SK-N-SH (cell line): ENCODE measurements around the gene SINHCAF. TPM values are rescaled to one million over a fixed set of nuclear protein-coding genes. Genes with fewer than 3 reads are reported as not detected.

Source experiments
- CTCF ChIA-PET: fragments of 300-600, 350-600 bp; formaldehyde crosslinking; extraction: SDS; loops from one replicate; lab custom pipeline; 2021; lab: Yijun Ruan, JAX
- POLR2A ChIA-PET: fragments of 350-600 bp; sonication (Branson Sonifier 250); formaldehyde crosslinking; extraction: SDS; loops from one replicate; lab custom pipeline; 2020; ENCODE audit warnings: antibody characterized with exemption, inconsistent platforms; lab: Yijun Ruan, JAX
- DNase-seq: peaks from one replicate; pipeline ENCODE4 v3.0.0; 2012
- H2AFZ ChIP-seq: fragments of 200-600 bp; sonication (generic); 2 replicates; pipeline ENCODE4 v1.8.1; 2016; ENCODE audit warnings: antibody characterized with exemption, mild to moderate bottlenecking, low read depth
- H3F3A ChIP-seq: fragments of 200-600 bp; sonication (generic); replicated peaks from 2 replicates; pipeline ENCODE3; 2016; ENCODE audit warnings: antibody characterized with exemption, mild to moderate bottlenecking; ENCODE audit not compliant: insufficient read depth
- H3K27ac ChIP-seq, 2 experiments: fragments of 200-500 bp in 1 of 2; fragments of 200-600 bp in 1 of 2; sonication (Bioruptor generic) in 1 of 2; sonication (generic), shearing (Covaris generic) in 1 of 2; 2 replicates each; pipeline versions ENCODE4 v1.5.1 to v1.6.1; 2014 to 2016; ENCODE audit warnings: low read depth in 2 of 2, inconsistent platforms in 1 of 2, low read length in 1 of 2, mild to moderate bottlenecking in 1 of 2, mixed read lengths in 1 of 2
- H3K27me3 ChIP-seq: fragments of 200-600 bp; sonication (generic), shearing (Covaris generic); 2 replicates; pipeline ENCODE4 v1.6.1; 2016; ENCODE audit warnings: mixed run types; ENCODE audit not compliant: insufficient read depth
- H3K36me3 ChIP-seq, 2 experiments: fragments of 200-500 bp in 1 of 2; fragments of 200-600 bp in 1 of 2; sonication (Bioruptor generic) in 1 of 2; sonication (generic) in 1 of 2; replicated peaks in 1 of 2; 2 replicates each; pipeline versions ENCODE3 to v1.5.1; 2014 to 2016; ENCODE audit warnings: low read length in 1 of 2, mild to moderate bottlenecking in 1 of 2; ENCODE audit not compliant: insufficient read depth in 2 of 2, control insufficient read depth in 1 of 2
- H3K4me1 ChIP-seq, 2 experiments: fragments of 200-500 bp in 1 of 2; fragments of 200-600 bp in 1 of 2; sonication (Bioruptor generic) in 1 of 2; sonication (generic), shearing (Covaris generic) in 1 of 2; 2 replicates each; pipeline versions ENCODE4 v1.5.1 to v1.6.1; 2014 to 2016; ENCODE audit warnings: low read depth in 1 of 2, low read length in 1 of 2, mixed run types in 1 of 2; ENCODE audit not compliant: insufficient read depth in 2 of 2, control insufficient read depth in 1 of 2
- H3K4me2 ChIP-seq: fragments of 200-600 bp; sonication (generic), shearing (Covaris generic); 2 replicates; pipeline ENCODE4 v1.6.1; 2017; ENCODE audit warnings: mixed run types
- H3K4me3 ChIP-seq, 2 experiments: fragments of 200-500 bp in 1 of 2; fragments of 200-600 bp in 1 of 2; sonication (Bioruptor generic) in 1 of 2; sonication (generic), shearing (Covaris generic) in 1 of 2; 2 replicates each; pipeline versions ENCODE4 v1.5.1 to v1.8.1; 2014 to 2016; ENCODE audit warnings: low read depth in 2 of 2, inconsistent platforms in 1 of 2, low read length in 1 of 2, mild to moderate bottlenecking in 1 of 2, mixed read lengths in 1 of 2, moderate library complexity in 1 of 2
- H3K79me2 ChIP-seq: fragments of 200-600 bp; sonication (generic); 2 replicates; pipeline ENCODE4 v1.8.1; 2017; ENCODE audit warnings: mild to moderate bottlenecking; ENCODE audit not compliant: insufficient read depth
- H3K9ac ChIP-seq: fragments of 200-600 bp; sonication (generic); 2 replicates; pipeline ENCODE4 v1.6.1; 2017; ENCODE audit warnings: mixed run types
- H3K9me2 ChIP-seq: fragments of 200-600 bp; sonication (generic); 2 replicates; pipeline ENCODE4 v1.6.1; 2017; ENCODE audit warnings: mixed run types
- H3K9me3 ChIP-seq: fragments of 200-600 bp; sonication (generic); 2 replicates; pipeline ENCODE4 v1.6.1; 2017; ENCODE audit warnings: mixed run types, mild to moderate bottlenecking, moderate library complexity
- H4K20me1 ChIP-seq: fragments of 200-600 bp; sonication (generic); 2 replicates; pipeline ENCODE4 v1.6.1; 2017; ENCODE audit warnings: mild to moderate bottlenecking, mixed run types; ENCODE audit not compliant: insufficient read depth
- CHD2 ChIP-seq: fragments of 150-350 bp; IDR thresholded peaks from 2 replicates; pipeline ENCODE4 v1.6.1; 2018; ENCODE audit warnings: low read length; ENCODE audit not compliant: partially characterized antibody
- ELF1 ChIP-seq: IDR thresholded peaks from 2 replicates; pipeline ENCODE4 v1.4.0; 2012
- EZH2phosphoT487 ChIP-seq: fragments of 200-600 bp; sonication (generic); IDR thresholded peaks from 2 replicates; pipeline ENCODE4 v1.6.1; 2017; ENCODE audit warnings: low read depth, mixed run types, mild to moderate bottlenecking, antibody characterized with exemption, moderate library complexity, borderline replicate concordance
- FOXJ3 ChIP-seq: sonication (generic); formaldehyde crosslinking; IDR thresholded peaks from 2 replicates; pipeline ENCODE4 v1.5.1; 2020; ENCODE audit warnings: mild to moderate bottlenecking, missing genetic modification reagents
- GATA2 ChIP-seq: sonication (generic); formaldehyde crosslinking; IDR thresholded peaks from 2 replicates; pipeline ENCODE4 v1.5.0; 2020; ENCODE audit warnings: mild to moderate bottlenecking, missing genetic modification reagents
- NRF1 ChIP-seq: IDR thresholded peaks from 2 replicates; pipeline ENCODE4 v1.6.1; 2012; ENCODE audit warnings: low read depth, mild to moderate bottlenecking, low read length
- POLR2AphosphoS5 ChIP-seq: IDR thresholded peaks from 2 replicates; pipeline ENCODE4 v1.6.1; 2012; ENCODE audit warnings: low read depth, low read length
- RCOR1 ChIP-seq: fragments of 150-350 bp; IDR thresholded peaks from 2 replicates; pipeline ENCODE4 v1.6.1; 2017; ENCODE audit warnings: antibody characterized with exemption, low read length
- RFX5 ChIP-seq: IDR thresholded peaks from 2 replicates; pipeline ENCODE4 v1.6.1; 2012; ENCODE audit warnings: mild to moderate bottlenecking, improper control_type of control experiment, low read length
- RXRA ChIP-seq: IDR thresholded peaks from 2 replicates; pipeline ENCODE4 v1.4.0; 2012; ENCODE audit warnings: low read depth, mild to moderate bottlenecking, borderline replicate concordance
- SIN3A ChIP-seq: IDR thresholded peaks from 2 replicates; pipeline ENCODE4 v1.6.1; 2012; ENCODE audit warnings: low read depth, mild to moderate bottlenecking, low read length, moderate library complexity, borderline replicate concordance
- SMC3 ChIP-seq: IDR thresholded peaks from 2 replicates; pipeline ENCODE4 v1.6.1; 2012; ENCODE audit warnings: low read depth, low read length, improper control_type of control experiment
- TAF1 ChIP-seq: IDR thresholded peaks from 2 replicates; pipeline ENCODE4 v1.6.1; 2012; ENCODE audit warnings: low read depth, mild to moderate bottlenecking, low read length, moderate library complexity, borderline replicate concordance
- TEAD4 ChIP-seq: IDR thresholded peaks from 2 replicates; pipeline ENCODE4 v1.4.0; 2012; ENCODE audit warnings: mild to moderate bottlenecking, borderline replicate concordance; ENCODE audit not compliant: insufficient read depth
- WGBS: methylation state at CpG from one replicate; pipeline ENCODE4 v1.1.6; 2017; ENCODE audit warnings: low lambda C conversion rate; 5-methylcytosine and 5-hydroxymethylcytosine counted together
- polyA plus RNA-seq, 3 experiments: library from polyadenylated mRNA; depleted of rRNA; stranded (reverse); fragments of >200 nt; gene quantifications; 2 replicates each; pipeline ENCODE4 v1.2.3, GENCODE V29; 2012
- TF ChIP-seq, protein P1 (sequence below): IDR thresholded peaks from 2 replicates; pipeline ENCODE4 v1.4.0; 2012; ENCODE audit warnings: low read depth
- TF ChIP-seq, protein P2 (sequence below): IDR thresholded peaks from 2 replicates; pipeline ENCODE4 v1.4.0; 2012; ENCODE audit warnings: low read depth, borderline replicate concordance
- TF ChIP-seq, protein P3 (sequence below): IDR thresholded peaks from 2 replicates; pipeline ENCODE4 v1.6.1; 2012; ENCODE audit warnings: mild to moderate bottlenecking, low read depth, low read length, moderate library complexity
- TF ChIP-seq, protein P4 (sequence below): fragments of 200-600 bp; sonication (generic); IDR thresholded peaks from 2 replicates; pipeline ENCODE4 v1.6.1; 2017; ENCODE audit warnings: antibody characterized with exemption, mild to moderate bottlenecking, moderate library complexity
- TF ChIP-seq, protein P5 (sequence below): IDR thresholded peaks from 2 replicates; pipeline ENCODE4 v1.4.0; 2012; ENCODE audit warnings: low read depth, borderline replicate concordance
- TF ChIP-seq, protein P6 (sequence below): fragments of 150-350 bp; IDR thresholded peaks from 2 replicates; pipeline ENCODE4 v1.6.1; 2017; ENCODE audit warnings: antibody characterized with exemption, low read length, low read depth, borderline replicate concordance

Gene SINHCAF
- polyA plus RNA-seq, 1 of the 3 experiments (the other 2 are of a cell fraction), result 22.2 TPM

DNA sequence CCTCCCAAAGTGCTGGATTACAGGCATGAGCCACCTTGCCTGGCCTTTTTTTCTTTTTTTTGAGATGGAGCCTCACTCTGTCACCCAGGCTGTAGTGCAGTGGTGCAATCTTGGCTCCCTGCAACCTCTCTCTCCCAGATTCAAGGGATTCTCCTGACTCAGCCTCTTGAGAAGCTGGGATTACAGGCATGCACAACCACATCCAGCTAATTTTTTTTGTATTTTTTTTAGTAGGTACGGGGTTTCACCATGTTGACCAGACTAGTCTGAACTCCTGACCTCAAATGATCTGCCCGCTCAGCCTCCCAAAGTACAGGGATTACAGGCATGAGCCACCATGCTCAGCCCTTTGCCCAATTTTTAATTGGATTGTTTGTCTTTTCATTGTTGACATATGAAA is 58.0 kb downstream of the SINHCAF start:
- Histone ChIP-seq H3K9me2 (no peaks in the 10 kb centered on the region), H3K27ac (no peak overlapping the region), H3K4me2 (no peak overlapping the region), H3K9me3 (no peaks in the 10 kb centered on the region), H3K27me3 (no peaks in the 10 kb centered on the region), H3F3A (peaks cover 3% of the 10 kb centered on the region), H3K79me2 (no peaks in the 10 kb centered on the region), H3K9ac (no peak overlapping the region), H3K4me1 (no peaks in the 10 kb centered on the region), H4K20me1 (no peaks in the 10 kb centered on the region), H3K4me3 (no peak overlapping the region), H2AFZ (no peak overlapping the region), H3K36me3 (peaks cover 0 to 6% of the 10 kb centered on the region in 2 experiments)
- TF ChIP-seq FOXJ3 (CRISPR knock-in tag), result no peak
- TF ChIP-seq CHD2, result no peak
- no peak for TF ChIP-seq SIN3A
- no peak for TF ChIP-seq POLR2AphosphoS5
- no peak for TF ChIP-seq TEAD4
- TF ChIP-seq RXRA, result no peak
- no peak for TF ChIP-seq NRF1
- TF ChIP-seq RCOR1, result no peak
- TF ChIP-seq EZH2phosphoT487, result no peak
- TF ChIP-seq, protein P1, sequence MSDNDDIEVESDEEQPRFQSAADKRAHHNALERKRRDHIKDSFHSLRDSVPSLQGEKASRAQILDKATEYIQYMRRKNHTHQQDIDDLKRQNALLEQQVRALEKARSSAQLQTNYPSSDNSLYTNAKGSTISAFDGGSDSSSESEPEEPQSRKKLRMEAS, result no peak
- TF ChIP-seq RFX5, result no peak
- TF ChIP-seq, protein P2, sequence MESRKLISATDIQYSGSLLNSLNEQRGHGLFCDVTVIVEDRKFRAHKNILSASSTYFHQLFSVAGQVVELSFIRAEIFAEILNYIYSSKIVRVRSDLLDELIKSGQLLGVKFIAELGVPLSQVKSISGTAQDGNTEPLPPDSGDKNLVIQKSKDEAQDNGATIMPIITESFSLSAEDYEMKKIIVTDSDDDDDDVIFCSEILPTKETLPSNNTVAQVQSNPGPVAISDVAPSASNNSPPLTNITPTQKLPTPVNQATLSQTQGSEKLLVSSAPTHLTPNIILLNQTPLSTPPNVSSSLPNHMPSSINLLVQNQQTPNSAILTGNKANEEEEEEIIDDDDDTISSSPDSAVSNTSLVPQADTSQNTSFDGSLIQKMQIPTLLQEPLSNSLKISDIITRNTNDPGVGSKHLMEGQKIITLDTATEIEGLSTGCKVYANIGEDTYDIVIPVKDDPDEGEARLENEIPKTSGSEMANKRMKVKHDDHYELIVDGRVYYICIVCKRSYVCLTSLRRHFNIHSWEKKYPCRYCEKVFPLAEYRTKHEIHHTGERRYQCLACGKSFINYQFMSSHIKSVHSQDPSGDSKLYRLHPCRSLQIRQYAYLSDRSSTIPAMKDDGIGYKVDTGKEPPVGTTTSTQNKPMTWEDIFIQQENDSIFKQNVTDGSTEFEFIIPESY, result no peak
- TF ChIP-seq, protein P3, sequence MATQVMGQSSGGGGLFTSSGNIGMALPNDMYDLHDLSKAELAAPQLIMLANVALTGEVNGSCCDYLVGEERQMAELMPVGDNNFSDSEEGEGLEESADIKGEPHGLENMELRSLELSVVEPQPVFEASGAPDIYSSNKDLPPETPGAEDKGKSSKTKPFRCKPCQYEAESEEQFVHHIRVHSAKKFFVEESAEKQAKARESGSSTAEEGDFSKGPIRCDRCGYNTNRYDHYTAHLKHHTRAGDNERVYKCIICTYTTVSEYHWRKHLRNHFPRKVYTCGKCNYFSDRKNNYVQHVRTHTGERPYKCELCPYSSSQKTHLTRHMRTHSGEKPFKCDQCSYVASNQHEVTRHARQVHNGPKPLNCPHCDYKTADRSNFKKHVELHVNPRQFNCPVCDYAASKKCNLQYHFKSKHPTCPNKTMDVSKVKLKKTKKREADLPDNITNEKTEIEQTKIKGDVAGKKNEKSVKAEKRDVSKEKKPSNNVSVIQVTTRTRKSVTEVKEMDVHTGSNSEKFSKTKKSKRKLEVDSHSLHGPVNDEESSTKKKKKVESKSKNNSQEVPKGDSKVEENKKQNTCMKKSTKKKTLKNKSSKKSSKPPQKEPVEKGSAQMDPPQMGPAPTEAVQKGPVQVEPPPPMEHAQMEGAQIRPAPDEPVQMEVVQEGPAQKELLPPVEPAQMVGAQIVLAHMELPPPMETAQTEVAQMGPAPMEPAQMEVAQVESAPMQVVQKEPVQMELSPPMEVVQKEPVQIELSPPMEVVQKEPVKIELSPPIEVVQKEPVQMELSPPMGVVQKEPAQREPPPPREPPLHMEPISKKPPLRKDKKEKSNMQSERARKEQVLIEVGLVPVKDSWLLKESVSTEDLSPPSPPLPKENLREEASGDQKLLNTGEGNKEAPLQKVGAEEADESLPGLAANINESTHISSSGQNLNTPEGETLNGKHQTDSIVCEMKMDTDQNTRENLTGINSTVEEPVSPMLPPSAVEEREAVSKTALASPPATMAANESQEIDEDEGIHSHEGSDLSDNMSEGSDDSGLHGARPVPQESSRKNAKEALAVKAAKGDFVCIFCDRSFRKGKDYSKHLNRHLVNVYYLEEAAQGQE, result no peak
- TF ChIP-seq, protein P4, sequence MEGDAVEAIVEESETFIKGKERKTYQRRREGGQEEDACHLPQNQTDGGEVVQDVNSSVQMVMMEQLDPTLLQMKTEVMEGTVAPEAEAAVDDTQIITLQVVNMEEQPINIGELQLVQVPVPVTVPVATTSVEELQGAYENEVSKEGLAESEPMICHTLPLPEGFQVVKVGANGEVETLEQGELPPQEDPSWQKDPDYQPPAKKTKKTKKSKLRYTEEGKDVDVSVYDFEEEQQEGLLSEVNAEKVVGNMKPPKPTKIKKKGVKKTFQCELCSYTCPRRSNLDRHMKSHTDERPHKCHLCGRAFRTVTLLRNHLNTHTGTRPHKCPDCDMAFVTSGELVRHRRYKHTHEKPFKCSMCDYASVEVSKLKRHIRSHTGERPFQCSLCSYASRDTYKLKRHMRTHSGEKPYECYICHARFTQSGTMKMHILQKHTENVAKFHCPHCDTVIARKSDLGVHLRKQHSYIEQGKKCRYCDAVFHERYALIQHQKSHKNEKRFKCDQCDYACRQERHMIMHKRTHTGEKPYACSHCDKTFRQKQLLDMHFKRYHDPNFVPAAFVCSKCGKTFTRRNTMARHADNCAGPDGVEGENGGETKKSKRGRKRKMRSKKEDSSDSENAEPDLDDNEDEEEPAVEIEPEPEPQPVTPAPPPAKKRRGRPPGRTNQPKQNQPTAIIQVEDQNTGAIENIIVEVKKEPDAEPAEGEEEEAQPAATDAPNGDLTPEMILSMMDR, result no peak
- TF ChIP-seq ELF1, result no peak
- TF ChIP-seq SMC3, result no peak
- TF ChIP-seq TAF1, result no peak
- TF ChIP-seq, protein P5, sequence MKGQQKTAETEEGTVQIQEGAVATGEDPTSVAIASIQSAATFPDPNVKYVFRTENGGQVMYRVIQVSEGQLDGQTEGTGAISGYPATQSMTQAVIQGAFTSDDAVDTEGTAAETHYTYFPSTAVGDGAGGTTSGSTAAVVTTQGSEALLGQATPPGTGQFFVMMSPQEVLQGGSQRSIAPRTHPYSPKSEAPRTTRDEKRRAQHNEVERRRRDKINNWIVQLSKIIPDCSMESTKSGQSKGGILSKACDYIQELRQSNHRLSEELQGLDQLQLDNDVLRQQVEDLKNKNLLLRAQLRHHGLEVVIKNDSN, result no peak
- no peak for TF ChIP-seq GATA2 (CRISPR knock-in tag)
- TF ChIP-seq, protein P6, sequence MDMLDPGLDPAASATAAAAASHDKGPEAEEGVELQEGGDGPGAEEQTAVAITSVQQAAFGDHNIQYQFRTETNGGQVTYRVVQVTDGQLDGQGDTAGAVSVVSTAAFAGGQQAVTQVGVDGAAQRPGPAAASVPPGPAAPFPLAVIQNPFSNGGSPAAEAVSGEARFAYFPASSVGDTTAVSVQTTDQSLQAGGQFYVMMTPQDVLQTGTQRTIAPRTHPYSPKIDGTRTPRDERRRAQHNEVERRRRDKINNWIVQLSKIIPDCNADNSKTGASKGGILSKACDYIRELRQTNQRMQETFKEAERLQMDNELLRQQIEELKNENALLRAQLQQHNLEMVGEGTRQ, result no peak
- CTCF ChIA-PET, result interaction anchor here (1.2 to 4.6 kb wide), 3 partner anchors 12 to 32 kb away, joined by 4 to 55 read pairs (median 16); no protein-coding TSS in a partner anchor
- POLR2A ChIA-PET, result no interaction called here
- DNase-seq, result no peak
- WGBS, result 93% methylated on average over 2 of the region's 2 CpGs
